ENCODE results near the gene ENPP1.

ENPP1 gene

GRCh38 chr6:131787766-131788712, 19.8 kb upstream of the ENPP1 start:
- no peak for DNase-seq

GRCh38 chr6:131789219-131789618, 18.6 kb upstream of the ENPP1 start:
- peak; percentile 36 to 59 for DNase-seq

- no peak for DNase-seq
Observed at GRCh38 chr6:131791476-131791875, 16.3 kb upstream of the ENPP1 start.

GRCh38 chr6:131792091-131792496, 15.7 kb upstream of the ENPP1 start:
- no peak for DNase-seq

GRCh38 chr6:131795366-131795765, 12.5 kb upstream of the ENPP1 start:
- no peak for DNase-seq

GRCh38 chr6:131802347-131802746, 5.5 kb upstream of the ENPP1 start:
- no peak for DNase-seq

- no peak for DNase-seq
Observed at GRCh38 chr6:131803007-131803769, 4.6 kb upstream of the ENPP1 start.

GRCh38 chr6:131804131-131804530, 3.7 kb upstream of the ENPP1 start:
- no peak for DNase-seq

GRCh38 chr6:131807321-131807643, 538 bp upstream of the ENPP1 start:
- no peak for DNase-seq

- no peak for DNase-seq
Observed at GRCh38 chr6:131808460-131809269, 845 bp downstream of the ENPP1 start.

- no peak for DNase-seq
Observed at GRCh38 chr6:131811500-131811899, 3.7 kb downstream of the ENPP1 start.

GRCh38 chr6:131813991-131814390, 6.2 kb downstream of the ENPP1 start:
- no peak for DNase-seq

GRCh38 chr6:131816869-131817268, 9.0 kb downstream of the ENPP1 start:
- no peak for DNase-seq

GRCh38 chr6:131819572-131820124, 11.8 kb downstream of the ENPP1 start:
- DNase-seq = no peak

- no peak for DNase-seq
Observed at GRCh38 chr6:131821010-131821807, 13.4 kb downstream of the ENPP1 start.

- DNase-seq = no peak
Observed at GRCh38 chr6:131822119-131822518, 14.3 kb downstream of the ENPP1 start.

GRCh38 chr6:131823276-131823902, 15.6 kb downstream of the ENPP1 start:
- DNase-seq = no peak

GRCh38 chr6:131825946-131826345, 18.1 kb downstream of the ENPP1 start:
- DNase-seq = no peak

GRCh38 chr6:131828080-131828479, 20.3 kb downstream of the ENPP1 start:
- no peak for DNase-seq

GRCh38 chr6:131828951-131829350, 21.1 kb downstream of the ENPP1 start:
- DNase-seq = no peak

- DNase-seq = no peak
Observed at GRCh38 chr6:131831392-131831791, 23.6 kb downstream of the ENPP1 start.

GRCh38 chr6:131831886-131832285, 24.1 kb downstream of the ENPP1 start:
- no peak for DNase-seq

All from Kasumi-1 (cell line).